Measurements from ENCODE around the gene MEIKIN.

MEIKIN gene, protein sequence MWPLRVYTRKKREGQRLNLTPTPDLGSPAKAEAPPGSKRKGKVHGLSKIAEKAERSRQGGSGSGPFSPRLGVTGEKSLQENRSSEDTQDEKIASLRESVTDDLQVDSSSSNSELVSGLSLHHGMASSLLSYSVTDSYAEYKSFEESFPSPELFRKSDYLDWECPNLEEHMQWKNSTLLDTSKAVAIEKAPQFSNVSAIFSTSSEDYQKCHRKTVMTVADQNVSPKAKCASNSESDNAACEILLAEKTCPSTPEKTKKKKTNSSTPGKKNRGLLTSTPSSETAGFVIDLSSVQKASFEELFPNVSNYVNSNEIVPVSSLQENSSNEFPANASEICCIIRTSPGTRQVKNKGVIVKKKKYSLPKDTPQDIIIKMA

DNA sequence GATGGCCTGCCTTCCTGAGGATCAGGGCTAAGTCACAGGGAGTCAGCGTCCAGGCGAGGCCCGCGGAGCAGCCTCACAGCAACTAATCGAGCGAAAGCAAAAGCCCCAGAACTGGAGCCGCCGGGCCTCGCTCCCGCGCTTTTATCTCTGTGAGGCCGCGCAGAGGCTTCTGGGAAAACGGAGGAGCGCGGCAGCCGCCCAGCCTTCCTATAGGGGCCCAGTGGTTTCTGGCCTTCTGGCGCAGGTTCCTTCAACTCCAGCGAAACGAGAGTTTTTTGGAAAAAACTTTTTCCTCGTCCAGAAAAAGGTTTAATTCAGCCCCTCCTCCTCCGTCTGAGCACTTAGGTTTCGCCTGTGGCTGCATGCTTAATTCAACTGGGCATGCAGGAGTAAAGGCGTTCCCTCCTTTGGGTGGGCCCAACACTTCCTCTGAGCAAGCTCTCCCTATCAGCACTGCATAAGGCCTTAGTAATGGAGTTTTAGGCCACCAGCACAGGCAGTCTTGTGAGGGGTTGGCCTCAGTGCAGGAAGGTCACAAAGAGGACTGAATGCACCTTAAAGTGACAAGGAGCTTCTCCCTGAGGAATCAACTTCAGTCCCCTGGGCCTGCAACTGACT lies at the start of gene MEIKIN:
MEIKIN (minus strand) TSS at position 113 of the 618 bp plus-strand sequence. CDS start 158 bp downstream, outside the sequence.
- no peak for DNase-seq (ENCODE audit: low spot score)

GRCh38 chr5:131994533-131995226 lies 49.2 kb upstream of the MEIKIN start:
- no peak for DNase-seq (ENCODE audit: low spot score)

GRCh38 chr5:131994090-131994489 lies 48.6 kb upstream of the MEIKIN start:
- no peak for DNase-seq (ENCODE audit: low spot score)

DNA sequence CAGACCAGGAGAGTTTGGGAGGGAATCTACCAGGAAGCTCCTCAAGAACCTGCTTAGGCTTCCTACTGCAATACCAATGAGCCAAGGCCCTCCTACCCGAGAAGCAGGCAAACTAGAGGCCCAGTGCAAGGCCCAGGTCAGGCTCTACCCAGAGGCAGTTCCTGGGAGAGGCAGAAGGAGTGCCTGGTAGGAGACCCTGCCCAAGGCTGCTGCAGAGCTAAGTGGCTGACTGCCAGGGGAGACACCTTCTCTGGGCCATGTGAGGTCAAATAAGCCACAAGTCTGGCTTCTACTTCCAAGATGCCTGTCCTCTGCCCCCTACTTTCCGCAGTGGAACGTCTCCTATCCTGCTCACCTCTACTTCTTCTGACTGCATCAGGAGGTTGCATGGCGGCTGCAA lies 48.2 kb upstream of the MEIKIN start:
- DNase-seq (ENCODE audit: low spot score) = no peak

- DNase-seq (ENCODE audit: low spot score) = no peak
These were observed 46.9 kb upstream of the MEIKIN start for GRCh38 chr5:131992370-131992769.

- no peak for DNase-seq (ENCODE audit: low spot score)
These were observed 46.3 kb upstream of the MEIKIN start for GRCh38 chr5:131991593-131992324.

GRCh38 chr5:131990716-131991115 lies 45.3 kb upstream of the MEIKIN start:
- DNase-seq (ENCODE audit: low spot score) = no peak

DNA sequence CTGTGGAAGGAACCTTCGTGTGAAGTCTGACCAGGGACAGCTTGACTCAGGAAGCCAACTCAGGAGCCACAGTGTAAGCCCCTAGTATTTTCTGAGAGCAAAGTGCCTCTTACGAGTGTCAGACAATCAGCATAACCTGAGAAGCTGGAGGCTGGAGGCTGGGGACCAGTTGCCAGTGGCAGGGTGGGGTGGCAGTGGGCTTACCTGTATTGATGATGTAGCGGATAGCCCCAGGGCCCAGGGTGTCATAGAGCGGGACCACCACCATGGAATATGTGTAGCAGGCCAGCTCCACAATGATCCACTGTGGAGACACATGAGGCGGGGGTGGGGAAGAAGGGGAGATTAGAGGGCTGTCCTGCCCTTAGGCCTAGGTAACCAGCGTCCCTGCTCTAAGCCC lies 43.1 kb upstream of the MEIKIN start:
- no peak for DNase-seq (ENCODE audit: low spot score)

- no peak for DNase-seq (ENCODE audit: low spot score)
These were observed 41.8 kb upstream of the MEIKIN start for GRCh38 chr5:131987251-131987650.

DNA sequence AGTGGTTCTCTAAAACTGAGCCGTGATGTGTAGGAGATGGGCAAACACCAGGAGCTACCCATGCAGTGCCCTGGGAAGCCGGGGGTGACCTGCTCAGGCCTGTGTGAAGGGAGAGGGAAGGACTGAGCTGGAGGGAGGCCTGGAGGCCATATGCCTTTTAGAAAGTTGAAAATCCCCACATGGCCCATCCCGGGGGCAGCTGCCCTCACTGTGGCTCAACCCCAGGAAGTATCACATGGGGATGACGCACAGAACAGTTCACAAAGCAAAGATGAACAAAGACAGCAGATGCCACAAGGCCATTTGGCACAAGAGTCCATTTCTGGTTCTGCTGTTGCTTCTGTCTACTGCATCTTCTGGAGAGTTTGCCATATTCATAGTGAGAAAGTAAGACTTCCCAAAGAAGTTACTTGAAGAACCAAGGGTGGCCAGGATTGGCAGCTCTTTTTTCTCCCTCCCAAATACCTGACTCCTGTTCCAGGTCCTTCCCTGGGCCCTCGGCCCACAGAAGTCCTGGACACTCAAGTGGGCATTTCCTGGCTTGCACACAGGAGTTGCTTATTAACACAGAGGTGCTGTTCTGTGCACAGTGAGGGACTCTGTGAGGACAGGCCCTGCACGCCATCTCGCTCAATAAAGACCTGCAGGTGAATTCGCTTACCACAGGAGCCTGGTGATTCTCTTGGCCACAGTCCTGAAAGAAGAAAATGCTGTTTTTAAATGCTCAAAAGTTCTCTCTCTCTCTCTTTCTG lies 40.9 kb upstream of the MEIKIN start:
- no peak for DNase-seq (ENCODE audit: low spot score)

DNA sequence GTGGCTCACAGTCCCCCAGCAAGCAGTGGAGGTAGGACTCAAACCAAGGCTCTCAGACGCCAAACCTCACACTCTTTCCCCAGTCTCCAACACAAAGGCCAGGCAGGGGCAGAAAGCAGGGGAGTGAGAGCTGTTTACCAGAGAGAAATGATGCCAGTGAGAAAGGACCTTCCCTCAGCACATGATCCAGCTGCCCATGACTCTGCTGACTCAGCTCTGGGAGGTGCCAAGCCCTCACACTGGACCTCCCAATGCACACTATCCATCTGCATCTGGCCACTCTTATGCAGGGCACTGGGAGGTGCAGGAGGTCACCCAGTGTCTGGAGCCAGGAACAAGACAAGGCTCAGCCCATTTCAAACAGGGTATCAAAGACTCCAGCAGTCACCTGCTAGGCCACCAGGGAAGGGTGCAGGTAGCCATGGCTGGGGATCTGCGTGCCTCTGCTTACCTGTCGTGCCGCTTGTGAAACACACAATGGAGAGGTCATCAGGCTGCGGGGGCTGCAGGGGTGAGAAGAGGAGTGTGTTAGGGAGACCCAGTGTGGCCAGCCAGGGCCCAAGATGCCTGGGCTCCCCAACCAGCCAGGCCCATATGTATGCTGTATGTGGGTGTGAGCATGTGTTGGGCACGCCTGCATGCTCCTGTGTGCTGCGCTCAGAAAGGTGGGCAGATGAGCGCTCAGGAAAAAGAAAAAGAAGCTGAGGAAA lies 39.6 kb upstream of the MEIKIN start:
- DNase-seq (ENCODE audit: low spot score) = no peak

GRCh38 chr5:131983244-131983771 lies 37.8 kb upstream of the MEIKIN start:
- DNase-seq (ENCODE audit: low spot score) = no peak

GRCh38 chr5:131981516-131981915 lies 36.1 kb upstream of the MEIKIN start:
- DNase-seq (ENCODE audit: low spot score) = no peak

DNA sequence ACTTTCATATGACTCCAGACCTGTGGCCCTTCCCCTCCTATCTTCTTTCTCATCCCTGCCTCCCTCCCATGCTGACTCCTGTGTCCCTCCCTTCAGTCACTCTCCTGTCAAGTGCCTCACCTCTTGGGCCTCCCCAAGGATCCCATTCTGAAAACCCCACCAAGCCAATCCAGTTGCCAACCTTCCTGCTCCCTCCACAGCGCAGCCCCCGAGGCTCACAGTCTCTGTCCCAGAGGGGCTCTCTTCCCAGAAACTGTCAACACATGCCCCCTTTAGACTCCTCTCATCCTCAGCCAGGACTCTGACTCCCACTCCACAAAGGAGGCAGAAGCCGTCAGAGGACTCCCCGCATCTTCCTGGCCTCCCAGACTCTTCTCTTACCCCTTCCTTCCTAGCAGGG lies 35.2 kb upstream of the MEIKIN start:
- DNase-seq (ENCODE audit: low spot score) = no peak

DNA sequence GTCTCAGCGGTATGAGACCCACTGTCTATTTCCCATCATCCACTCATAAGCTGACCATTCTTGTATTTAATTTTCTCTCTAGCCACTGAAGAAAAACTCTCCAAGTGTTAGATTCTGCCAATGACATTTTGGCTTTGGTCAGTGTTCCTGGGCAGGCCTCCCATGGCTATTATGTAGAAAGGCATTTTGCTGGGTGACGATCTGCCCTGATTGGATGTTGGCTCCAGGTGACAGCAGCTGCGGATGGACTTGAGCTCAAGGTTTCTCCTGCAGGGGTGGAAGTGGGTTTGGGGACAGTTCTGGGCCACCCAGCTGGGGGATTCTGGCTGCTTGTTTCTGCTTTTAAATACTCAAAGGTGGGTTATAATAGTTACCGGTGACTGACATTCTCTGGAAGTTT lies 34.4 kb upstream of the MEIKIN start:
- no peak for DNase-seq (ENCODE audit: low spot score)

- no peak for DNase-seq (ENCODE audit: low spot score)
These were observed 31.7 kb upstream of the MEIKIN start for GRCh38 chr5:131977212-131977604.

GRCh38 chr5:131976414-131977211 lies 31.1 kb upstream of the MEIKIN start:
- no peak for DNase-seq (ENCODE audit: low spot score)

GRCh38 chr5:131974956-131975726 lies 29.7 kb upstream of the MEIKIN start:
- no peak for DNase-seq (ENCODE audit: low spot score)

DNA sequence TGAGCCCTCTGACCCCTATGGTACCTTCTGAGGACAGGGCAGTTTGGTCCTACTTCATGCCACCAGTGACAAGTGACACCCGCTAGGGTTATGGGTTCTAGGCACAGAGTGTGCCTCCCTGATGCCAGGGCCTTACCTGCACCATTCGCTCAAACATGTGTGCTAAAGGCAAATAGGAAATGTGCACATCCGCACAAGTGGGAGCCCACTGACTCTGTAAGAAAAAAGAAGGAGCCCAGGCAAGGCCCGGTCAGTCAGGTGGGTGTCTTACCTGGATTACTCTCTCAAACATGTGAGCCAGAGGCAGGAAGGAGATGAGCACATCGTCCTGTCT lies 29.1 kb upstream of the MEIKIN start:
- DNase-seq (ENCODE audit: low spot score) = no peak

All from RKO (cell line).